Activated CD8-positive, alpha-beta memory T cell treated with anti-CD3 and anti-CD28 coated beads, Interleukin-2, amount 50 U/mL, for 4 hours (primary cell): ENCODE results near the gene MEIS2.

Experiments used
- DNase-seq: peaks from one replicate; pipeline ENCODE4 v3.0.0-alpha.2; 2020

The MEIS2 gene

DNA sequence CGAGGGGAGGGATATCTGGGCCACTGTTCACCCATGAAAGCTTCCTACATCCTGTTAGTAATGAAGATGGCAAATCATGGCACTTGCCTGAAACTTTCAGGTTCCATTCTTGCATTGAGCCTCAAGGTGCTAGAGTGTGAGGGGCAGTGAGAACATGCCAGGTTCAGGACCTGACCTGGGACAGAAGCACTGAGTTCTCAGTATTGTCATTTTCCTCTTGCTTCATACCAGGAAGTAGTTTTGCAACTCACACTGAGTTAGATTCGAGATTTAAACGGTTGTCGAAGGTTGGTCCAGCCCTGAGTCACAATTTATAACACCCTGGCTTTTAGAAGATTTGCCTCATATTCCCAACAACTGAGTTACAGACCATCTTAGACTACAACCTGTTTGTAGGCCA, 11.8 kb upstream of the MEIS2 start:
- DNase-seq = no peak

DNA sequence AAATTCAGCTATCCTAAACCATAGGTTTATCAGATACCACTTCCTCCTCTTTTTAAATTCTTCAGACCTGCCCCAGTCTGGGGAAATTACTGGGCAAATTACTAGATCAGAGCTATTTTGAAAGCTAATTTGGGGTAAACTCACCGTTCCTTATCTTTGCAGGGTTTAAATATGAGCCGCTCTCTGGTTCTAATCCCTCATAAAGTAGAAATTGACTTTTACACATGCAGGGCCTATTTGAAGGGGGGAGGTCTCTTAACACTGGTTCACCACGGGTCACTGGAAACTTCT, 11.0 kb upstream of the MEIS2 start:
- no peak for DNase-seq

DNA sequence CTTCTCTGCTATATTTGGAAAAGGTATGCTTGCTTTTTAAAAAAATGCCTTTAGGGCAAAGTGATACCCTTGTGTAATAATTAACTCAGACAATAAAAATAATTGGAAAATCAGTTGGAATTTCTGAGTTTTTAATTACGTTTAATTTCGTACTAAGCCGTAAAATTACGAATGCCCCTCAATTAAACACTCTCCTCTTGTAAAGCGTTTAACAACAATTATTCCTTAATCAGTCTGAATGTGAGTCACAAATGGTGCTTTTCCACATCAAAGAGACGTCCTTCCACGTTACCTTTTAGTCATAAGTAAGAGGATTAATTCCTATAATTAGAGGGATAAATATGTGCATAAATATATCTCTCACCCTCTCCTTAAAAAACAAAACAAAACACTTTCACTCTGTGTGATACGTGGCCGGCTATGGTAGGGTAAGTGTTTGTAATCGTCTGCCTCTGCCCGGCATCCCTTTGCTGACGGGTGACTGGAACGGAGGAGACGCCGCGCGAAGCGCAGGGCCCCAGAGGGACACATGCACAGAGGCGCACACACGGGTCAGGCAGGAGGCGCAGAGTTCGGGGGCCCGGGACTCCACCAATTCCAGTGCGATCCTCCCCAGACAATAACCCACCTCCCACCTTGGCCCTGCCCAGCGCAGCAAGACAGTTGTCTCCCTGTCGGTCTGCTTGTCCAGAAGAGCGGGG, 9.7 kb upstream of the MEIS2 start:
- DNase-seq = no peak

DNA sequence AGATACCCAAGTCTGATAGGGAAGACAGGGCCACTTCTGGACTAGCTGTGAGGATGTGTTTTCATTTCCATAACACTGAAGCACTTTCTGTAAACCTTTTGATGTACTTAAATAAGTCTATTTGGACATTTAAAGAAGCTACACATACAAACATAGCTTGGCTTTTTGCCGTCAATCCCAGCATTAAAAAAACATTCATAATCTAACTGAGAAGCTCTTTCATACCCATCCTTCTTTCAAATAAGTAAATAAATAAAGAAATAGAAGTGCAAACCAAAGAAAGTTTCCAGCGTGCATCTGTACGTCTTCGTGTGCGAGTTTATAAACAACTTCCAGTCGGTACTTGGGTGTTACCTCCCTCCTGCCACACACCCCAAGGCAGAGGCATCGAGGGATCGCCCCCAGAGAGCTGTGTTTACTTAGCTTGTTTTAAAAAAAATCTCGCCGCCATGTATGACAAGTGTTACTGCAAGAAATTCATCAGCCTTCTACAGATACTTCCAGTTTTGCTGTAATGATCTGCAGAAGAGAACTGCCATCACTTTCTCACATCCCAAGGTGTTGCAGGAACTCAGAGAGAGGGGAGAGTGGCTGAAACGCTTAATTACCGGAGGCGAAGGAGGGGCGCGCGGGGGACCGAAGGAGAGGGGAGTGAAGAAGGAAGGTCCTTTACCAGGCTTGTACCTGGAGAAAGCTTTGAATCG, 9.0 kb upstream of the MEIS2 start:
- DNase-seq = no peak

DNA sequence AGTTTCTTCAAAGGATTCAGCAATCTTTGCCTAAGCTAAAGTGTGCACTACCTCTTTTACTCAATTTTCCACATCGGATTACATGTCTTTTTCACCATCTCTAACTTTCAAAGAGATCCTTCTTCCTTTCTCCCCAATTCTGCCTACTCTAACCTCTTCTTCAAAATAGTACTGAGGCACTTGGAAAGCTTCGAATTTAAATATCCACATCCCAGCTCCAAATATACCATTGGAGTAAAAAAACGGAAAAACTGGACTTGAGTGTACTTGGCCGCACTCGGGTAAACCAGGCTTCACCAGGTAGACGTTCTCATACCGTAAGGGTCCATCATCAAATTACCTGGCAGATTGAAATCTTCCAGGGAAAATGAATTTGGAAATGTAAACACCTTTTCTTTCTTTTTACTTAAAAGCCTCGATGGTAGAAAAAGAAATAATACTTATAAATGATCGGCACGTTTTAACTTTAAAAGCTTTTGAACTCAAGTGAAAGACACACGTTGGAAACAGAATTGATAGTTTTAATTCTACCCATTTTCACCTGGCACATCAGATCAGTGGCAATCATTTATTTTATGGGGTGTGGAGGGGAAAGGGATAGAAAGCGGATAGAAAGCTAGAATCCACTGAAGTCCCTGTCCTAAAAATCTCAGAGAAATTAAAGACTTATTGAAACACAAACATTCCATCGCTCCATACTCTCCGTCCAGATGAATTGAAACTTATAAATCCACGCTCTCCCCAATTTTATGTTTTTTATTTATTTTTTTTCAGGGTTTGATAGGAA, 8.2 kb upstream of the MEIS2 start:
- no peak for DNase-seq

DNA sequence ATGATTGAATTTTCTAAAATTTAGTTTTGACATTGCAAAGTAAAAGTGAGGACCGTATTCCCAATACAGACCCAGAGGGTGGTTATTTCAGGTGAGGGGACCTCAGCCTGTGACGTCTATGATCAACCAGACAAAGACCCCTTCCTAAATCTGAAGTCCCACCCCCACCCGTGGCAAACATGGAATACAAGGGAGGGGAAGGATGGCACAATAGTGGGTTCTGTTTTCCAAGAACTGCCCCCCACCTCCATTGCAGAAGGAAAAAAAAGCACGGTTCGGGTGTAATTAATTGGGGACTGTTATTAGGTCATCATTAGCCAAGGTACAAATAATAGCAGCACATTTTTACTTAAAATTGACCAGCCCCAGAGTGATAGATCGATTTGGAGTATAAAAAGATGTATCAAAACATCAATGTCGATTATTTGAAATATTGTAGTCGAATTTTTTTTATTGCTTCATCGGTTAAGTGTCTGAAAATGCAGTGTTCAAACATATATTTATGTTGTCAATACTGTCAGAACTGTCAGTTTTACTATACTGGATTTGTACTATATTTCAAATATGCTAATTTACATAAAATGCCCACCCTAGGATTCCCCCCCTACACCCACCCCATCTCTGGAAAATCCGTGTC, 7.5 kb upstream of the MEIS2 start:
- no peak for DNase-seq

DNA sequence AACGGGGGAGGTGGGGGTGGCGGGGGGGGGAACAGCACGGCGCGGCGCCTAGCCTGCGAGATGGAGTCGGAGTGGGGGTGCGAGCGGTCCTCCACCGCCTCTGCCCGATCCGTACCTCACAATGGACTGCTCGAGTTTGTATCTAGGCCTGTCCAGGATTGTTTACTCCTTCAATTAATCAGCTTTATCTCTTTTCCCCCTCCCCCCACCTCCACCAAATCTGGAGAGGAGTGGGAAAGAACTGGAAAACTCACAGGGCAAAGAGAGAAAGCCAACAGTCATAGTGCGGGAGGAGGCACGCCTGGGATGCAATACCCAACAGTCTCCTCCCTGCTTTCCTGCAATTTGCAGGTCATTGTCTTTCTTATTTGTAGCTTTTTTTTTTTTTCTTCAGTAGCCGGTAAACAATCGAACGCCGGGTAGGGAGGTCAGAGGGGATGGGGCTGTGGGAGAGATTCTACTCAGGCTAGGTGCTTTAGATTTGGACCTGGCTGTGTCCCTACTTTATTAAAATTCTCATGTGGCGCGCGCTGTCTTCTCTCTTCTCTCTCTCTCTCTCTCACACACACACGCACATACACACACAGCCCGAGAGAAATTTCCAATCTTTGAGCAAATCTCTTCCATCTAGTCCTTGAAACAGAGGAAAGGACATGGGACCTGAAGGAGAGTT, 6.9 kb upstream of the MEIS2 start:
- no peak for DNase-seq

DNA sequence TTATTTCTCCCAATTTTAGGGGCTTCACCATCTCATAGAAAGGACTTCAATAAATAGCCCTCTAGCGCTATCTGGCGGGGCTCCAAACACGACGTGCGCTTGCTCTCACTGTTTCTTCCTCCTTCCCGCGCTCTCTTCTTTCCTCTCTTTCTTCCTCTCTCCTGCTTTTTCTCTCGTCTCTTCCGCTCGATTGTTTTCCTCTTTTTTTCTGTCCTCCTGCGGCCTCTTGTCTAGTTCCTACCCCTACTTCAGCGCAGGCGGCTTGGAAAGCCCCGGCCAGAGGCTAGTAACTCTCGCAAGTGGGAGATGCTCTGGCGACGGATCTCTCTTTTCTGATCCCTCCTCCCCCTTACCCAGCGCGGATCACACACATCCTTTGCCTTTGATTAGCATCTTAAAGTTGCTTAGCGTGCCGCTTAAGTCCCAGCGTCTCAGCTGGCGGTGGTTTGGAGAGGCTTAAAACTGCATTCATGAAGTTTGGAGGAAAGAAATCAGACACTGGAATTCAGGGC, 6.2 kb upstream of the MEIS2 start:
- DNase-seq = no peak

DNA sequence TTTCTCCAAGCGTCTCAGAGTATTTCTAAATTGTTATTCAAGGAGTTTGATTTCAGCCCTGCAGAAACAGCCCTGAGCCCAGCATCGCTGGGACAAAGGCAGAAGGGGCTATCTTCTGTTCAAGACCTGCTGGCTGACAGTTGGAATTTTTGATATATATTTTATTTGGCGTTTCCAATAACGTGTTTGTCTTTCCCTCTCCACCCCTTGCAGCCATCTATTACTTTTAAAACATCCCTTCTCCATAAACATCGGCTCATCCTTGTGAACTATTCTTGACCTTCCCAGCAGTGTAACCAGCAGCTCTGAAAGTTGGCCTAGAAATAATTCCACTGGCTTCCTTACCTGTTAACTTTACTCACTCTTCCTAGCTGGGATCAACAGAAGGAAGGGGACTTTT, 5.5 kb upstream of the MEIS2 start:
- DNase-seq = no peak

DNA sequence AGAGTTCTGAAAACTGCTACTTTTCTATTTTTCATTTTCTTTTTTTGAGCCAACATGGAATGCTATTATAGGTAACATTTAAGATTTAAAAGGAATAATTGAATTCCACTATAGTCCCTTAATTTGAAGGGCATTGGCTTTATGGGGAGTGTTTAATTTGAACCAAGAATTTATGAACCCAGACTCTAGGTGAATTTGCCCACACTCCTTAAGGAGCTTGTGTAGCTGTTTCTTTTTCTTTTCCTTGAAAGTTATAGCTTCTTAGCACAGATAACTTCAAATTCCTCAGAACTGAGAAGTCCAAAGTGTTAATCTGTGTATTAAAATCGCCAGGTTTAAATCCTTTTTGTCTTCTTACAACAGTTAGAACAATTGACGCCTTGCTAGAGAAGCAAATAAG, 4.7 kb upstream of the MEIS2 start:
- DNase-seq = no peak

DNA sequence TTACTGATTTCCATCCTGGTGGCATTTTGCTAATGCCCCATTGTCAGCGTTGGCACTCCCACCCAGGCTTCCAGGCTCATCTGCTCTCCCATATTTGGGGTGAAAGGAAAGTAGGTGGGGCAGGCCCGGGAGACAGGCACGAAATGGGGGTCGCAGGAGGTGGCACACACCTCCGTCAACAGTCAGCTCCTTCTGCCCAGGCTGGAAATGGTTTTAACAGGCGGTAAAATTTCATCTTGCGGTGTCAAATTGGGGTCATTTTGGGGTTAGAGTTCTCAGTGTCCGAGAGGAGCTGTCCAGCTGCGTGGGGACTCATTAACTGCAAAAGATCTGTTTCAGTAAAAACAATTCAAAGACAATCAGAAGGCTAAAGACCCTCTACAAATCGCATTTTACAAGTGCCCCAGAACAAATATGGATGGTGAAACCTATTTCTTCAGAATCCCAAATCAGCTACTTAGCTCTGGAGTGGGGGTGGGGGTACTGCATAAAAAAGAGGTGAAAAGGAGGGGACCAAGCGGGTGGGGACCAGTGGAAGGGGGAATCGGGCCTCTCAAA, 4.2 kb upstream of the MEIS2 start:
- no peak for DNase-seq

DNA sequence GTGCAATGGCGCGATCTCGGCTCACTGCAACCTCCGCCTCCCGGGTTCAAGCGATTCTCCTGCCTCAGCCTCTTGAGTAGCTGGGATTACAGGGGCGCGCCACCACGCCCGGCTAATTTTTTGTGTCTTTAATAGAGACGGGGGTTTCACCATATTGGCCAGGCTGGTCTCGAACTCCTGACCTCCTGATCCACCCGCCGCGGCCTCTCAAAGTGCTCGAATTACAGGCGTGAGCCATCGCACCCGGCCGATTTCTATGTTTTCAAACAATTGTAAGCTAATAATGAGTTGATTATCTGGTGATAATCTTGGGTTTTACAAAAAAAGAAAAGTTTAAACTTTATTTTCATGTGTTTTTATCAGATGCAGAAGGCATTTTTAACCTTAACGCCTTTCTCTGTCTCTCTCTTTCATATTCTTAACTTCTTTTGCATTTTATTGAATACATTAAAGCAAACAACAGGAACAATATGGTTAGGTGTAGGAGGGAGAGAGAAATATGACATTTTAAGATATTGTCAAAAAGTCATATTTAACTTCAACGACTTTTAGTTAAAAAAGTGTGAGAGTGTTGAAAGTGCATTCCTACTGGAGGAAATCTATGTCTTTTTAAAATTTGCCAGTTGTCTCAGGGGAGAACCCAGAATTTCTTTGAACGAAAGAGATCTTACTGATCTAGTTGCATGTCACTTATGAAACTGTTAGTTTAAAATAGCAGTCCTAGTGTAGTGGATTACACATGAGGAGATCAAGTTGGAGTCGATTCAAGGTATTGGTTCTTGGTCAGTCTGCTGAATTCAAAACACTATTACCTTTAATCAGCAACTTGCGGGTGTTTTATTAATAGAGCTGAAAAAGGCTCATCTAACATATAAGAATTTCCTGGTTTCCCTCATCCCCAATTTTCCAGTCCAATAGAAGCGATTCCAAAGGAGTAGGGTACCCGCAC, 3.4 kb upstream of the MEIS2 start:
- DNase-seq = no peak

DNA sequence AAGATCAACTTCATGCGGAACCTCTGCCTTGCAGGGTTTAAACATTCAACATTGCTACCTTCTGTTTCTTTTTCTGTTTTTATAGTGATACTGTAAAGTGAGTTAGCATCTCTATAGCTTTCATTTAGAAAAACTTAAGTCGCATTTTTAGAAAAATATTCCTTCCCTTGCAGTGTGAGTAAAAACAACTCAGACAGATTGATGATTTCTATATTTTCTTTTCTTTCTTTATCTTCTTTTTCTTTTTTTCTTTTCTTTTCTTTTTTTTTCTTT, 2.8 kb upstream of the MEIS2 start:
- DNase-seq = no peak

DNA sequence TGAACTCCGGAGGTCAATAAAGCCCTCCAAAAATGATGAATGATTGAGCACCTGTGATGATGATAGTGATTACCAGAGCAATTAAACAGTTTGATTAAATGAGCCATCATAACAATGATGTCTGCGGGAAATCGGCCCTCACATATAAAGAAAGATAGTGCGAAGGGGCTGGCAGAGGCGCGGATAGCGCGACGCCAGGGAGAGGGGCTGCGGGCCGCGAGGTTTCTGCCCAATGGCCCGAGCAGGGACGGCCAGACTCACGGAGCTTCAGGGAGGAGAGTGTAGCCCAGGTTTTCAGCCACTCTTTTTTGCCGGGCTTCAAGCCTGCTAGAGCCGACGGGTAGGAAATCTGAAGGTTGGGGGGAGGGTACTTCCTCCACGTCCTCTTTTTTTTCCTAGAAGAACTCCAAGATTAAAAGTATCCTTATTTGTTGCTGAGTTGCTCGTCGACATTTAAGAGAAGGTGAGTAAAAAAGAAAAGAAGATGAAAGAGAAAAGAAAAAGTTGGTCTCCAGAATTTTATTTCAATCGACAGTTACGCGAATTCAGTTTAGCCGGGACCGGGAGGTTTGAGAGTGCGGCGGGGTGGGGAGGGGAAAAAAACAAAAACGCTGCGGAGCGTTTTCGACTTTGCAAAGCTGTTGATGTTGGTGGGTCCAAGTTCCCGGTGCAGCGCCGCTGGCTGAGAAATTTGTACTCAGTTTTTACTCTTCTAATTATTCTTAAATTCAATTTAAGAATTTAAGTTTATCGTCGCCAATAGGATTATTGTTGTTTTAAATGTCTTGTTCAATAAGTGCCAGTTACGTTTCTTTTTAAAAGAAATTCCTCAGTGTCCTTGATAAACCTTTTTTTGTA, 2.2 kb upstream of the MEIS2 start:
- DNase-seq = no peak

DNA sequence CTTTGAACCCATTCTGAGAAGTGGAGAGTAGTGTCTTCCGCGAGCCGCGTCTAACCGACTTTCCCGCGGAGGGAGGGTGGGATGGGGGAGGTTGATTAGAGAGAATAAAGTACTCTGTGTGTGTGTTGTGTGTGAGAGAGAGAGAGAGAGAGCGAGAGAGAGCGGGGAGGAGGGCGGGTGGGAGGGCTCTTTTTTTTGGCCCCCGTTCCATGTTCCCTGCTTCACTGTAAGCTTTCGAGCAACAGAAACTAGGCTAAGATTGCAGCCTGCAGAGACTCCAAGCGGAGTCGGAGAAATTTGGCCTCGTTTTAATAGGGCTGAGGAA, 1.6 kb upstream of the MEIS2 start:
- no peak for DNase-seq

DNA sequence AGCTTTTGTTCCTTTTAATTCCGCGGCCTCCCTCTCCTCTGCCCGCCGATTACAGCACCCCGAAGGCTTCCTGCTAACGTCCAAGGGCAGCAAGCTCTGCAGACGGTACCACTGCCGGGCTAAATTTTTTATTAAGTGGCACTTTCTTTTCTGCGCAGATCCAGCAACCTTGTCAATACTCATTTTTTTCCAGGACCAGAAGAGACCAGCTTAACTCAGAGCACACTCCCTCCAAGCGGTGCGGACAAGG, 542 bp upstream of the MEIS2 start:
- DNase-seq = no peak

DNA sequence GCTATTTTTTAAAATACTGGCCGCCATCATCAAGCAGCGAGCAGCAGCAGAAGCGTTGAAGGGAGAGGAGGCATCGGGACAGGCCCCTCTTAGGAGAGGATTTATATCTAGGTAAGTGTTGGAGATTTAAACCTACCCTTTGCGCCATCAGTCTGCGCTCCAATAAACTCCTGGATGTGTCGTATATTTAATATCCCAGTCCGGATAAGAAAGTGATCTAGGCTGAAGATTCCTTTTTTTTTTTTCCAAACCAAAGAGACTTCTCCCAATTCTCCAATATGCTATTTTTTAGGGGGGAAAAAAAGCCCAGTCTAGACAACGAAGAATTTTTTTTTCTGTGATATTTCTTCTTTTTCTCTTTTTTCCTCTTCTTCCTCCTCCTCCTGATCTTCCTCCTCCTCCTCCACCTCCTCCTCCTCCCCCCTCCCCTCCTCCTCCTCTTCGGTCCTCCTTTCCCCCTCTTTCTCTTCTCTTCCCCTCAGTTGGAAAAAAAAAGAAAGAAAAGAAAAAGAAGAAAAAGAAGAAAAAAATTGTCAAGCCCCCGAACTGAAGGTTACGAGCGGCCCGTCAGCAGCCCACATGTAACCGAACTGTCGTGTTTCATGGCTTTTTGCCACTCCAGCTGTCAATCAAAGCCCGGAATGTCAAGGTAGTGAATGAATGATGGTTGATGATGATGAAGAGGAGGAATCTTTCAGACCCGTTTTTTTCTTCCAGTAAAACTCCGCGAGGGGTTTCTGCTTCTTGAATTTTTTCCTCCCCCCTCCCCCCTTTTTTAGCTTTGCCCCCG, 835 bp downstream of the MEIS2 start:
- DNase-seq = no peak

DNA sequence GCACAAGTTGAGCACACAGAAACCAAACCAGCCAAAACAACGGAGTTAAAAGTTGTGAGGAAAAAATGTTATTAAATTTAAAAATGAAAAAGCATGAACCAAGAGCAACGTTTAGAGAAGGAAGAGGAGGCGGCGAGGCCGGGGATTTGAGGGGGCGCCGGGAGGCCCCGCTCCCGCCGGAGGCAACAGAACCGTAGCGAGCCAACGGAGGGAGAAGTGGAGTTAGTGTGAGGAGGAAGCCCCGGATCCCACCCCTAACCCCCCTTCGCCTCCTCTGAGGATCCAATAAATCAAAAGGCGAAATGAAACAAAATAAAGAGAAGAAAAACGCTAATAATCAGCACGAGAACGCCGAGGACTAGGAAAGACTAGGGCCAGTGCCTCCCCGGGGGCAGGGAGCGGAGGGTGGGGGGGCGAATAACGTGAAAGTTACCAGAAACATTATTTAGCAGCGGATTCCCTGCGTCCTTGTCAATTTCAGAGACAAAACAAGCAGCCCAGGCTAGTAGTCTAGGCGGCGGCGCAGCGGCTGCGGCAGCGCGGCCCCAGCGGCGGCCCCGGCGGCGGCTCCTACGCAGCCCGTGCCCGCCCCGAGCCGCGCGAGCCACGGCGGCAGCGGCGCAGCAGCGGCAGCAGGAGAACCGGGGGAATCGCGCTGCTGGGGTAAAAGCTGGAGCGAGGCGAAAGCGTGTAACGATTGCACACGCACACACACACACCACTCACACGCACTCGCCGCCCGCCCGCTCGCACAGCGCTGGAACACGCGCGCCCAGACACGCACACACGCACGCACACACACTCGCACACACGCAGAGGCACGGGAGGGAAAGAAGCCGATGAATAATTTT, 1.7 kb downstream of the MEIS2 start:
- no peak for DNase-seq

DNA sequence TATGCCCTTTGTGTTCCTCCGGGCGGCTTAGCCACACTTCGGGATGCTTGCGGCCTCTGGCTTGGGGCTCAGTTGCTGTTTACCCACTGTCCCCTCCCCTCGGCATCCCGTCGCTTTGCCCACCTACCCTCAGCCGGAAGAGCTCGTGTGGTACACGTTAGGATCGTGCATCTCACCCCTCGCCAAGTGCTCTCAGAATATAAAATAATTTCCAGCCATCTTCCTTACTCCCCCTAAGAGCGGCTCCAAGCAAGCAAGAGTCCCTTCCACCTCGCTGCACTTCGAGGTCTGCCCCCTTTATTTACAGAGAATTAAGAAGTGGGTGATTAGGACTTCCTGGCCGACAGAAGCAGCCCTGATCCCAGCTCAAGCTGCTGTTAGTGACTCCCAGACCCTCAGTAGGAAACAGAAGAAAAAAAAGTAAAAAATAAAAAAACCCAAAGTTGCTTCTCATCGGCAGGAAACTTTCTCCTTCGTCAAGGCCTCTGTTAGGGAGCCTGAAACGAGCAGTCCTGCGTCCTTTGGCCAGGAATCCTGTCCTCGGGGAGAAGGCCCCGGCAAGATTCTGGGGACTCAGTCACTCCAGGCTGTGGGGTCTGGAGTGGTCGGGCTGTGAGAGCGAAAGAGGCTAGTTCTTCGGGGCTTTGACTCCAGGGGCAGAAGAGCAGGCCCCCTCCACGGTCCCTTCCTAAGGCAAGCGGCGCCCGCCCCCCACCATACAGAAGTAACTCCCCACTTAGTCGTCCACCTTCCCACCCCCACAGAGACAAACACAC, 3.0 kb downstream of the MEIS2 start:
- no peak for DNase-seq
